ENCODE measurements around the gene PCP4. TPM values are rescaled to one million over a fixed set of nuclear protein-coding genes. Genes with fewer than 3 reads are reported as not detected.

The PCP4 gene
- total RNA-seq, 2 donors from 2014 or later = 5.4 TPM; not detected in 1

GRCh38 chr21:39927304-39927886 lies 60.2 kb downstream of the PCP4 start:
- H3K36me3 ChIP-seq = no peaks in the 10 kb centered on the region
- ATAC-seq (ENCODE audit: insufficient number of reproducible peaks, low FRiP score, low read depth) = no peak
- no peak for DNase-seq (ENCODE audit: low spot score)
- TF ChIP-seq CTCF (IDR thresholded peaks at IDR 0.05) = no peak
- H3K9me3 ChIP-seq = no peaks in the 10 kb centered on the region
- no peaks in the 10 kb centered on the region for H3K27me3 ChIP-seq (replicated peaks; ENCODE audit: insufficient read depth)
- no peak overlapping the region for H3K4me3 ChIP-seq
- no peak overlapping the region for H3K27ac ChIP-seq
- H3K4me1 ChIP-seq (ENCODE audit: control insufficient read depth in 1 of 2, low read depth in 2 of 2) = peaks cover 0 to 4% of the 10 kb centered on the region in 2 donors

GRCh38 chr21:39932335-39932734 lies 65.1 kb downstream of the PCP4 start:
- no peak for ATAC-seq (ENCODE audit: insufficient number of reproducible peaks, low FRiP score, low read depth)
- Histone ChIP-seq H3K9me3 (no peaks in the 10 kb centered on the region), H3K4me1 (ENCODE audit: control insufficient read depth in 1 of 2, low read depth in 2 of 2) (peaks cover 0 to 8% of the 10 kb centered on the region in 2 donors), H3K4me3 (no peak overlapping the region), H3K27ac (no peak overlapping the region), H3K27me3 (replicated peaks; ENCODE audit: insufficient read depth) (no peaks in the 10 kb centered on the region), H3K36me3 (no peaks in the 10 kb centered on the region)
- TF ChIP-seq CTCF (IDR thresholded peaks at IDR 0.05) = no peak
- DNase-seq (ENCODE audit: low spot score) = no peak

- Histone ChIP-seq H3K36me3 (no peaks in the 10 kb centered on the region), H3K4me1 (ENCODE audit: control insufficient read depth in 1 of 2, low read depth in 2 of 2) (peaks cover 0 to 8% of the 10 kb centered on the region in 2 donors), H3K4me3 (no peak overlapping the region), H3K27me3 (replicated peaks; ENCODE audit: insufficient read depth) (no peaks in the 10 kb centered on the region), H3K9me3 (no peaks in the 10 kb centered on the region), H3K27ac (no peak overlapping the region)
- no peak for TF ChIP-seq CTCF (IDR thresholded peaks at IDR 0.05)
- DNase-seq (ENCODE audit: low spot score) = no peak
- no peak for ATAC-seq (ENCODE audit: insufficient number of reproducible peaks, low FRiP score, low read depth)
Observed at GRCh38 chr21:39934895-39935294, 67.7 kb downstream of the PCP4 start.

GRCh38 chr21:39935716-39936115 lies 68.5 kb downstream of the PCP4 start:
- Histone ChIP-seq H3K36me3 (no peaks in the 10 kb centered on the region), H3K4me3 (no peak overlapping the region), H3K27me3 (replicated peaks; ENCODE audit: insufficient read depth) (no peaks in the 10 kb centered on the region), H3K9me3 (no peaks in the 10 kb centered on the region), H3K27ac (no peak overlapping the region), H3K4me1 (ENCODE audit: control insufficient read depth in 1 of 2, low read depth in 2 of 2) (peaks cover 0 to 8% of the 10 kb centered on the region in 2 donors)
- no peak for ATAC-seq (ENCODE audit: insufficient number of reproducible peaks, low FRiP score, low read depth)
- DNase-seq (ENCODE audit: low spot score) = no peak
- no peak for TF ChIP-seq CTCF (IDR thresholded peaks at IDR 0.05)

- no peaks in the 10 kb centered on the region for H3K36me3 ChIP-seq
- ATAC-seq (ENCODE audit: insufficient number of reproducible peaks, low FRiP score, low read depth) = no peak
- no peak overlapping the region for H3K27ac ChIP-seq
- DNase-seq (ENCODE audit: low spot score) = no peak
- no peak overlapping the region for H3K4me3 ChIP-seq
- no peaks in the 10 kb centered on the region for H3K27me3 ChIP-seq (replicated peaks; ENCODE audit: insufficient read depth)
- TF ChIP-seq CTCF (IDR thresholded peaks at IDR 0.05) = no peak
- no peaks in the 10 kb centered on the region for H3K9me3 ChIP-seq
- no peaks in the 10 kb centered on the region for H3K4me1 ChIP-seq (ENCODE audit: control insufficient read depth in 1 of 2, low read depth in 2 of 2)
Observed at GRCh38 chr21:39938086-39938625, 70.9 kb downstream of the PCP4 start.
